CMK (cell line): ENCODE data around the gene C2CD4A.
"Not testable (repeated sequence)": the region's sequence is repeated elsewhere in the genome, so short reads cannot be mapped to it uniquely, and the experiment has no call there.

ENCODE experiments used
- DNase-seq: peaks from one replicate; pipeline ENCODE4 v3.0.0-alpha.2; 2010; ENCODE audit warnings: low read depth

C2CD4A gene

GRCh38 chr15:62066663-62067447 is at the start of gene C2CD4A:
Gene C2CD4A (plus strand): TSS chr15:62066977. CDS start chr15:62067614, 637 bp downstream.
- no peak for DNase-seq

DNA sequence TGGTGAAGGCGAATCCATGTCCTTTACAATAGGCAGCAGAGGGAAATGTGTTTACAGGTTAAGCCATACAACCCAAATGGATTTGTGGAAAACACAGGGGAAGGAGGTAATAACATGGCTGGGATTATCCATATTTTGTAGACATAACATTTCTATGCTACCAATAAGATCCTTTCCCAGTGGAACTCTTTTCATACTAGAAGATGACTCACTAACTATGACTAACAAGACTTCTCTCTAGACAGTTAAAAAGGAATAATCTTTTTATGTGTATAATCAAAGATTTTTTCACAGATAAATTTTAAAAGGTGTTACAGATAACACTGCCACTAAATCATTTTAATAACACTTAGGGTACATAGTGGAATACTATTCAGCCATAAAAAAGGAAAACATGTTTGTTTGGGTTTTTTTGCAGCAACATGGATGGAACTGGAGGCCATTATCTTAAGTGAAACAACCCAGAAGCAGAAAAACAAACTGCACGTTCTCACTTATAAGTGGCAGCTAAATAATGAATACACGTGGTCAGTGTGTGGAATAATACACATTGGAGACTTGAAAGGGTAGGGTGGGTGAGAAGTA is 46.1 kb upstream of the C2CD4A start:
- no peak for DNase-seq

- DNase-seq: no peak
Measured at GRCh38 chr15:62021991-62022600, 44.7 kb upstream of the C2CD4A start.

- DNase-seq: no peak
Measured at GRCh38 chr15:62026487-62027262, 40.1 kb upstream of the C2CD4A start.

- no peak for DNase-seq
Measured at GRCh38 chr15:62027263-62027565, 39.6 kb upstream of the C2CD4A start.

- DNase-seq: no peak
Measured at GRCh38 chr15:62027916-62028315, 38.9 kb upstream of the C2CD4A start.

- DNase-seq: no peak
Measured at GRCh38 chr15:62035256-62035924, 31.4 kb upstream of the C2CD4A start.

DNA sequence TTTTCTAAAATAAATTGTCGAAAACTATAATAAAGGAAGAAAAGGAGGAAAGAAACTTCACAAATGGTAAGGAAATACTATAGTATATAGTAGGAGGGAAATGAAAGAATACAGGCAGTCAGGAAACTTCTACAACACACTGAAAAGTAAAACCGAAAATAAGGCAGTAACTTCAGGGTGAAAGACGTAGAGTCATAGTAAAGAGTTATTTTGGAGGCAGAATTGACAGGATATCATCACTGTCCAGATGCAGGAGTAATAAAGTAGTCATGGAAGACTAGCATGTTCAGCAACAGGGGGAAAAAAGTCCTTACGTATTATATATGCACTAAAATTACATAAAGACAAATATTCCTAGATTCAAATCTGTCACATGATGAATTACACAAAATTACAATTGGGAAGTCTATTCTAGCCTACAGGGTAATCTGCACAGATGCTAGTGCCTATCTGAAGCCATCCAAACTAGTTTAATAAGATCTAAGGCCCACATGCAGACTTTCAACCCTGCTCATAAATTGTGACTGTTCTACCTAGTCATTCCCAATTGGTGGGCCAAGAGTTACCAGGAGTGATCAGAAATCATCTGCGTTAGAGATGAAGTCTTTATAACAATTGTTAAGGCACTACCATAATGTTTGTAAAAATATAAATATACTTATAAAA is 20.6 kb upstream of the C2CD4A start:
- DNase-seq: no peak

DNA sequence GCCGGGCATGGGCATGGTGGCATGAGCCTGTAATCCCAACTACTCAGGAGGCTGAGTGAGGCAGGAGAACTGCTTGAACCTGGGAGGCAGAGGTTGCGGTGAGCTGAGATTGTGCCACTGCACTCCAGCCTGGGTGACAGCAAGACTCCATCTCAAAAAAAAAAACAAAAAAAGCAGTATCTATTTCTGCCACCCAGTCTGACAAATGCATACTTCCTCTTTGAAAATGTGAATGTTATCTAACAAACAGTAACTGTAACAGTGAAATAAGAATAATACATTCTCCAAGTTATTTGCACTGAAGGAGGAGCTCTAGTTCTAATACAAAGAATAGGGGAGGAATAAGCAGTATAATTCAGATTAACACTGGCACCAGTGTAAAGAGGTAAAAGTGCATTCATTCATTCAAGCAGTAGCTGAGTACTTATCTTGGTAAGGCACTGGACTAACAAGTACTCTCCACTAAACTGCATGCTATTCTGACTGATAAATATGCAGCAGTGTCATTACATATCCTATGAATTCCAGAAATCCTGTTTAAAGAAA is 19.4 kb upstream of the C2CD4A start:
- DNase-seq: no peak

GRCh38 chr15:62048254-62048653 is 18.5 kb upstream of the C2CD4A start:
- not testable (repeated sequence) for DNase-seq

DNA sequence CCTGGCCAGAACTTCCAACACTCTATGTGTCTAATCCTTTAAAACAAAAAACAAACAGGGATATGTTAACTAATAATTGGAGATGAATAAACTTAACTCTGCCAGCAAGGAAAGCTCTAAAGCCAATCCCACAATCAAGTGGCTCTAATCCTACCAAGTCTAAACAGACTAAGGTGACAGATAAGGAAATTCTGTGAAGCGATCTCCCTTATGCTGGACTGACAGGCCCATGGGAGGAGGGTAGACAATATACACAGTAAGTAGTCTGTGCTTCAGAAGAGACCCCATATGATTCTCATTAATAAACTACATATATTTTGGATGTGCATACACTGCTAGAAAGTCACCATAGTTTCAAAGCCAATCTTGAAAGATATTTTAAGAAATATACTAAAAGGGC is 16.7 kb upstream of the C2CD4A start:
- DNase-seq: no peak

DNA sequence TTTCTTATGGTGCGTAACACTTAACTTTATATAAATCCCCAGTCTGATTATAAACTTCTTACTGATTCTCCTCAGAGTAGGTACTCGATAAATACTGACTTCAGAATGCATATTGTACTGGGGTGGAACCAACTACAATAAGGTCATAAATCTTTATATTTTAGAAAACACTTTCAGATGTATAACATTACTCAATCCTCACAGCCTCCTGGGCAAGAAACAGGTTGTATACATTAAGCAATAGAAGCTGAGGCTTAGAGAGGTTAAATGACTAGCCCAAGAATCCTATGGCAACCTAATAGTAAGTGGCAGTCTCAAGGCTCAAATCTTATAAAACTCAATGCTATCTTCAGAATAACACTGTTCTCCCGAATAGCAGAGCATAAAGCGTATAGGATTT is 15.6 kb upstream of the C2CD4A start:
- DNase-seq: no peak

DNA sequence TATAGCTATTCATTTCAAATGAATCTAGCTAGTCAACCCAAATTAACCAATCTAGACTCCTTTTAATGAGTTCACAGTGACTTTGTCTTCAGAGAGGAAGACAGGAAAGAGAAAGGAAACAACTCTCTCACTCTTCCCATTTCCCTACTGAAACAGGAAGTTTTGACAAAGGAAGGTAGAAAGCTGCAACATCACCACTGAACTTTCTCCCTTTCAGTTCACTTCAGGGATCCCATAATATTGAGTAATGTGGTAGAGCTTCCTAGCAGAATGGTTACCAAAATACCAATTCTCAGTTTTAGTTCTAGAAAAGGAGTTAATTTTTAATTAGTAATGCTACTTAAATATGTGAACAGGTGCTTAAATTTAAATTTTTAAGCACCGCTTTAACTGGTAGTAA is 14.1 kb upstream of the C2CD4A start:
- DNase-seq: no peak

GRCh38 chr15:62053439-62054085 is 13.2 kb upstream of the C2CD4A start:
- no peak for DNase-seq

DNA sequence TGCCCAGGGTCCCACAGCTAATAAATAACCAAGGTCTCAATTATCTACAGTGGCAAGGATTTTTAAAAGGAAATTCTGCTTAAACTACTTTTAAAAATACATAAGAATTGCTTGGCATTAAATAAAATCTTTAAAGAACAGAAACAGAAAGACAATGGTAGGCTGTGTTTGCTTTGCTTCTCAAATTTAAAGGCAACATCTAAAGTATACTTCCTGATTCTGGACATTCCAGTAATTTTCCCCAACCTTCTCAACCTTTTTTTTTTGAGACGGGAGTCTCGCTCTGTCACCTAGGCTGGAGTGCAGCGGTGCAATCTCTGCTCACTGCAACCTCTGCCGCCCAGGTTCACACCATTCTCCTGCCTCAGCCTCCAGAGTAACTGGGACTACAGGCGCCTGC is 11.8 kb upstream of the C2CD4A start:
- DNase-seq: no peak

DNA sequence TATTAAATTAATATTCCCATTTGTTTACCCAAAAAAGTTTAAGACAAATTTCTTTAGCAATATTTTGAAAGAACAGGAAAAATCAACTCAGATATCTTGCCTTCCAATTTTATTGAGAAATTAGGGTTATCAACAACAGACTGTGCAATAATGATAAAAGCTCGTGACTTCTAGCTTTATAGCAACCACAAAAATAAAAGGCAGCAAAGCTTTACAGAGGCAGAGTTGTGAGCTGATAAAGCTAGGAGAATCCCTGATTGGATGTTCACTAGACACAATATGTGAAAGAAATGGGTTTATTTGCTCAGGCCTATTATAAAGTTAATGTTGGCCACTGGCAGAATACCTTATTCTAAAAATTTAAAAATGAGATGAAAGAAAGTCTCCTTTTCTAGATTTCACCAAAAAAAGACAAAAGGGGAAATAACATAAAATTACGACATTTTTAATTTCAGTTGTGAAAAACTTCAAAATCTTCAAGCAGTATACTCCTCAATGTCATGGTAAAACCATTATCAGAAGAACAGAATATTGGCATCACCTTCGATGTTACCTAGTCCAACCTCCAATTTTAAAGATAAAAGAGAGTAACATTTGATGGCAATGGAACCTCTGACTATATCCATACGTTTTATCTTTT is 9.3 kb upstream of the C2CD4A start:
- DNase-seq: no peak

DNA sequence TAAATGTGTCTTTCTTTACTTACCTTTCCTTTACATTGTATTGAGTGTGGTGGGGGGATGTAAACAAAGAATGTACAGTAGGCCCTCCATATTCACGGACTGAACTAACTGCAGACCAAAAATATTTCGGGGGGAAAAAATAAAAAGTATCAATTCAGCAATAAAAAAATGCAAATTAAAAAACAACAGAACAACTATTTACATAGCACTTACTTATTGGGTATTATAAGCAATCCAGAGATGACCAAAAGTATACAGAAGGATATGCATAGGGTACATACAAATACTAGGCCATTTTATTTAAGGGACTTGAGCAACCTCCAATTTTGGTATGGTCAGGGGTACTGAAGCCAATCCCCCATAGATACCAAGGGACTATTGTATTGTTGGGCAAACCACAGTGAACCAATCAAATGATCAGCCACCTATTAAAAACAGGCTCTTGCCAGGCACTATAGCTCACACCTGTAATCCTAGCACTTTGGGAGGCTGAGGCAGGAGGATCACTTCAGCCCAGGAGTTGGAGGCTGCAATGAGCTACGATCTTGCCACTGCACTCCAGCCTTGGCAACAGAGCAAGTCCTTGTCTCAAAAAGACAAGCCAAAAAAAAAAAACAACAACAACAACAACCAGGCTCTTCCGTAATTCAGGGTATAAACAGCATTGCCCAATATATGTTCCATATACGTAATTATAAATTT is 8.3 kb upstream of the C2CD4A start:
- DNase-seq: no peak

- DNase-seq: no peak
Measured at GRCh38 chr15:62059108-62059815, 7.5 kb upstream of the C2CD4A start.

GRCh38 chr15:62059816-62060112 is 7.0 kb upstream of the C2CD4A start:
- no peak for DNase-seq
